ENCODE measurements around the gene KRT6C.

DNA sequence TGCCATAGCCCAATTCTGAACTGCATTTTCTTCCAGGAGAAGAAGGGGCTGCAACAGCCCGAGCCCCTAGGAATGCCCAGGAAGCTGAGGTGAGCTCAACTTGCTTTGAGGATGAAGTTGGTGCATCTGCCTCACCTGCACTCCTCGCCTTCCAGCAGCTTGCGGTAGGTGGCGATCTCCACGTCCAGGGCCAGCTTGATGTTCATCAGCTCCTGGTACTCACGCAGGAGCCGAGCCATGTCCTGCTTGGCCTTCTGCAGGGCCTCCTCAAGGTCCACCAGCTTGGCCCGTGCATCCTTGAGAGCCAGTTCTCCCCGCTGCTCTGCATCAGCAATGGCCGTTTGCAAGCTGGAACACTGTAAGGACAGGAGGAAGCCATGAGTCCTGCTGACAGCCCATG lies 45.5 kb downstream of the KRT6C start:
- TF ChIP-seq ARNTL (CRISPR knock-in tag; IDR thresholded peaks at IDR 0.05; ENCODE audit: borderline replicate concordance, low read depth) (no peak), TOX (CRISPR knock-in tag; IDR thresholded peaks at IDR 0.05; ENCODE audit: borderline replicate concordance) (no peak)
- TF ChIP-seq, protein P1, sequence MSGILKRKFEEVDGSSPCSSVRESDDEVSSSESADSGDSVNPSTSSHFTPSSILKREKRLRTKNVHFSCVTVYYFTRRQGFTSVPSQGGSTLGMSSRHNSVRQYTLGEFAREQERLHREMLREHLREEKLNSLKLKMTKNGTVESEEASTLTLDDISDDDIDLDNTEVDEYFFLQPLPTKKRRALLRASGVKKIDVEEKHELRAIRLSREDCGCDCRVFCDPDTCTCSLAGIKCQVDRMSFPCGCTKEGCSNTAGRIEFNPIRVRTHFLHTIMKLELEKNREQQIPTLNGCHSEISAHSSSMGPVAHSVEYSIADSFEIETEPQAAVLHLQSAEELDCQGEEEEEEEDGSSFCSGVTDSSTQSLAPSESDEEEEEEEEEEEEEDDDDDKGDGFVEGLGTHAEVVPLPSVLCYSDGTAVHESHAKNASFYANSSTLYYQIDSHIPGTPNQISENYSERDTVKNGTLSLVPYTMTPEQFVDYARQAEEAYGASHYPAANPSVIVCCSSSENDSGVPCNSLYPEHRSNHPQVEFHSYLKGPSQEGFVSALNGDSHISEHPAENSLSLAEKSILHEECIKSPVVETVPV (CRISPR knock-in tag; IDR thresholded peaks at IDR 0.05): no peak
